Measurements from ENCODE around the gene GCNT2. TPM values are rescaled to one million over a fixed set of nuclear protein-coding genes. Genes with fewer than 3 reads are reported as not detected.
A peak's percentile ranks its signal among the peaks of the same experiment; 100 is the strongest.
"Not testable (repeated sequence)": the region's sequence is repeated elsewhere in the genome, so short reads cannot be mapped to it uniquely, and the experiment has no call there.

GCNT2 gene
- total RNA-seq, 1 experiment from 2014 or later: 51.2 TPM

- TF ChIP-seq, protein P1, sequence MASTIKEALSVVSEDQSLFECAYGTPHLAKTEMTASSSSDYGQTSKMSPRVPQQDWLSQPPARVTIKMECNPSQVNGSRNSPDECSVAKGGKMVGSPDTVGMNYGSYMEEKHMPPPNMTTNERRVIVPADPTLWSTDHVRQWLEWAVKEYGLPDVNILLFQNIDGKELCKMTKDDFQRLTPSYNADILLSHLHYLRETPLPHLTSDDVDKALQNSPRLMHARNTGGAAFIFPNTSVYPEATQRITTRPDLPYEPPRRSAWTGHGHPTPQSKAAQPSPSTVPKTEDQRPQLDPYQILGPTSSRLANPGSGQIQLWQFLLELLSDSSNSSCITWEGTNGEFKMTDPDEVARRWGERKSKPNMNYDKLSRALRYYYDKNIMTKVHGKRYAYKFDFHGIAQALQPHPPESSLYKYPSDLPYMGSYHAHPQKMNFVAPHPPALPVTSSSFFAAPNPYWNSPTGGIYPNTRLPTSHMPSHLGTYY (CRISPR knock-in tag; IDR thresholded peaks at IDR 0.05): no peak
Observed at GRCh38 chr6:10565913-10566312, 44.8 kb downstream of the GCNT2 start (continued).

DNA sequence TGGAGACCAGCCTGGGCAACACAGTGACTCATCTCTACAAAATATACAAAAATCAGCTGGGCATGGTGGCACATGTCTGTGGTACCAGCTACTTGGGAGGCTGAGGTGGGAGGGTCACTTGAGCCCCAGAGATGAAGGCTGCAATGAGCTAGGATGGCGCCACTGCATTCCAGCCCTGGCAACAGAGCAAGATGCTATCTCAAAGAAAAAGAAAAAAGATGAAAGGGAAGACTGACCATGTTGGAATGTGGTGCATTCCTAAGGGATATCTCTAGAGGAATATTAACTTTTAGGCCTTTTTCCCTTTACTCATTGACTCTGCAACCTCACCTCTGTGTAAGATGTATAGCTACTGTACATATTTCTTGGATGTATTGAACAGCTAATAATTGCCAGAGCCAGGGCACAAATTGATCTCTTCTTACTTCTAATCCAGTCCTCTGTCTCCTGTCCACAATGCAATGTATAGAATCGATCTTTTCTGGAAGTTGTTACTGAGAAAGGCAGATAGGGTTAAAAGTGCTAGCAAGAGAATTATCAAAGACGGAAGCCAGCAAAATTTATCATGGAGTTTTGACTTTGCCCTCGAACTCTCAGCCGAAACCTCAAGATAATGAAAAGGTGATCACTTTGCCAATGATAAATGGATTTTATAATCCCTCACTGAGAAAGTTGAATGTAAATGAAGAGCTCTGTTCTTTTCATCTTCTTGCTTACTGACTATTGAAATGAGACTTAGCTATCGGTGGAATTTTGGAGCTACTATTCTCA, 46.3 kb downstream of the GCNT2 start:
- H3K36me3 Mint-ChIP-seq: peaks cover 50% of the 10 kb centered on the region
- ATAC-seq (no peak), DNase-seq (ENCODE audit: low spot score) (no peak)
- POLR2A ChIA-PET: interaction anchor here (0.8 kb wide), 1 partner anchor 12 kb away, joined by 3 read pairs; no protein-coding TSS in a partner anchor
- H3K27me3 Mint-ChIP-seq (ENCODE audit: low read depth): no peaks in the 10 kb centered on the region
- peak overlapping the region; percentile 25; the same call in 1 of the 2 replicates for H3K27ac Mint-ChIP-seq
- CTCF ChIA-PET: no interaction called here
- TF ChIP-seq RELA (CRISPR knock-in tag; IDR thresholded peaks at IDR 0.05; ENCODE audit: borderline replicate concordance): no peak
- TF ChIP-seq CREB1 (CRISPR knock-in tag; IDR thresholded peaks at IDR 0.05): no peak
- no peaks in the 10 kb centered on the region for H3K9me3 Mint-ChIP-seq
- no peak overlapping the region for H3K4me3 Mint-ChIP-seq
- peaks cover 65% of the 10 kb centered on the region for H3K4me1 Mint-ChIP-seq

DNA sequence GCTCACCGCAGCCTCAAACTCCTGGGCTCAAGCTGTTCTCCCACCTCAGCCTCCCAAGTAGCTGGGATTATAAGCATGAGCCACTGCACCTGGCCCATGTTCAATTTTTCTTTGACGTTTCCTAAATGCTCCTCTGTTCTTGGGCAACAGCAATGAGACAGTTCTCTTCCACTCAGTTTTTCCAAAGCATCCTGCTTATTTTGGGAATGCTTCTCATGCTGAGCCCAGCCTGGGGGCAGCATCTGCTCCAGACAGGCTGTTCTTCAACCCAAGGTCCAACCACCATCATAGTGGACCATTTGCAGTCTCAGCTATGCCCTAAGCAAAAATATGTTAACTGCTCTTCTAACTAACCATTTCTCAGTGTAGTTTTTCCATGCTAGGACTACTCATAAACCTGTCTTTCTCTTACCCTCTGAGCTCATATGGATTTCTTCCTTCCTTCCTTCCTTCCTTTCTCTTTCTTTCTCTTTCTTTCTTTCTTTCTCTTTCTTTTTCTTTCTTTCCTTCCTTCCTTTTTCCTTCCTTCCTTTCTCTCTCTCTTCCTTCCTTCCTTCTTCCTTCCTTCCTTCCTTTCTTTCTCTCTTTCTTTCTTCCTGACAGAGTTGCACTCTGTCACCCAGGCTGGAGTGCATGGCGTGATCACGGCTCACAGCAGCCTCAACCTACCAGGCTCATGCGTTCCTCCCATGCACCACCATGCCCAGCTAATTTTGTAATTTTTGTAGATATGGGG, 48.4 kb downstream of the GCNT2 start:
- H3K4me1 Mint-ChIP-seq: peaks cover 74% of the 10 kb centered on the region
- H3K9me3 Mint-ChIP-seq: no peaks in the 10 kb centered on the region
- CTCF ChIA-PET: interaction anchor here (0.9 to 1.1 kb wide), 2 partner anchors 10 to 59 kb away, joined by 3 to 4 read pairs; no protein-coding TSS in a partner anchor
- H3K36me3 Mint-ChIP-seq: peaks cover 40% of the 10 kb centered on the region
- DNase-seq (ENCODE audit: low spot score) (no peak), ATAC-seq (no peak)
- POLR2A ChIA-PET: interaction anchor here (1.5 kb wide), 1 partner anchor 10 kb away, joined by 4 read pairs; no protein-coding TSS in a partner anchor
- no peak overlapping the region for H3K4me3 Mint-ChIP-seq
- H3K27me3 Mint-ChIP-seq (ENCODE audit: low read depth): no peaks in the 10 kb centered on the region
- TF ChIP-seq ESRRA (CRISPR knock-in tag; IDR thresholded peaks at IDR 0.05; ENCODE audit: borderline replicate concordance): no peak
- TF ChIP-seq ZNF512 (CRISPR knock-in tag; IDR thresholded peaks at IDR 0.05; ENCODE audit: borderline replicate concordance): 0 out of 2 replicates have a peak, but pooled peaks have one; percentile 46
- H3K27ac Mint-ChIP-seq: peak overlapping the region; percentile 33

- DNase-seq (ENCODE audit: low spot score); H3K27me3 Mint-ChIP-seq (ENCODE audit: low read depth); ATAC-seq; H3K9me3 Mint-ChIP-seq; CTCF ChIA-PET; POLR2A ChIA-PET: not testable (repeated sequence)
- Mint-ChIP-seq H3K27ac (peak overlapping the region; percentile 91), H3K4me1 (peaks cover 78% of the 10 kb centered on the region), H3K36me3 (peaks cover 21% of the 10 kb centered on the region), H3K4me3 (0 out of 2 replicates have a peak overlapping the region, but pooled peaks have one; percentile 24)
- peak; percentile 24; the same call in 1 of the 2 replicates for TF ChIP-seq TEAD1 (CRISPR knock-in tag; IDR thresholded peaks at IDR 0.05)
Observed at GRCh38 chr6:10575519-10575918, 54.4 kb downstream of the GCNT2 start.

DNA sequence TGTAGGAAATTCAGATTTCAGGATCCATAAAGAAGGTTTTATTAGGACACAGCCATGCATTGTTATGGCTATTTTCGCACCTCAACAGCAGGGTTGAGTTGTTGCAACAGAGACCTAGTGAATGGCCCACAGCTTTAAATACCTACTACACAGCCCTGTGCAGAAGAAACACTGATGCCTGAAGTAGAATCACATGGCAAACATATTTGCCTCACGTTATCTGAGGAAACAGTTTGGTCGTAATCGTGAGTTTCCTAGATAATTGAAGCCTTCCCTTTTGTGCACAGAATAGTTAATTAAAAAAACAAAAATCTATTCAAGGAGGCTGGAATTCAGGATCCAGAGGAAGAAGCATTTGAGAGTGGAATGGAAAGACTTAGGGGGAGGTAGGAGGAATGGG, 55.1 kb downstream of the GCNT2 start:
- Mint-ChIP-seq H3K27me3 (ENCODE audit: low read depth) (no peaks in the 10 kb centered on the region), H3K27ac (peak overlapping the region; percentile 91), H3K4me1 (peaks cover 79% of the 10 kb centered on the region), H3K36me3 (peaks cover 16% of the 10 kb centered on the region), H3K4me3 (peak overlapping the region; percentile 24; the same call in 1 of the 2 replicates), H3K9me3 (no peaks in the 10 kb centered on the region)
- ChIA-PET CTCF (no interaction called here), POLR2A (interaction anchor here (0.8 to 1.1 kb wide), 2 partner anchors 20 to 55 kb away, joined by 3 to 4 read pairs; partner anchors contain the start of gene GCNT2)
- no peak for DNase-seq (ENCODE audit: low spot score)
- no peak for TF ChIP-seq TP53 (CRISPR knock-in tag; IDR thresholded peaks at IDR 0.05)
- TF ChIP-seq ZNF396 (CRISPR knock-in tag; IDR thresholded peaks at IDR 0.05; ENCODE audit: borderline replicate concordance): no peak
- TF ChIP-seq GRHL2 (CRISPR knock-in tag; IDR thresholded peaks at IDR 0.05; ENCODE audit: insufficient replicate concordance, severe bottlenecking): no peak
- no peak for TF ChIP-seq CBFB (CRISPR knock-in tag; IDR thresholded peaks at IDR 0.05; ENCODE audit: low read depth)
- no peak for TF ChIP-seq ZNF219 (CRISPR knock-in tag; IDR thresholded peaks at IDR 0.05; ENCODE audit: borderline replicate concordance)
- TF ChIP-seq ESRRA (CRISPR knock-in tag; IDR thresholded peaks at IDR 0.05; ENCODE audit: borderline replicate concordance): no peak
- no peak for TF ChIP-seq ETV6 (CRISPR knock-in tag; IDR thresholded peaks at IDR 0.05)
- no peak for TF ChIP-seq NFE2L1 (CRISPR knock-in tag; IDR thresholded peaks at IDR 0.05)
- TF ChIP-seq PRRX2 (CRISPR knock-in tag; IDR thresholded peaks at IDR 0.05): no peak
- TF ChIP-seq SOX15 (CRISPR knock-in tag; IDR thresholded peaks at IDR 0.05): no peak
- TF ChIP-seq IRF2 (CRISPR knock-in tag; IDR thresholded peaks at IDR 0.05; ENCODE audit: borderline replicate concordance, low read depth): no peak
- TF ChIP-seq ZNF281 (CRISPR knock-in tag; IDR thresholded peaks at IDR 0.05): no peak
- no peak for TF ChIP-seq E2F1 (CRISPR knock-in tag; IDR thresholded peaks at IDR 0.05)
- ATAC-seq: peak; percentile 17; the same call in 1 of the 2 replicates
